Fibroblast of lung (primary cell): ENCODE measurements around the gene HHLA2.

Experiments used
- EZH2 ChIP-seq: IDR thresholded peaks from 2 replicates; pipeline ENCODE4 v1.5.1; 2012; ENCODE audit warnings: low read length, control low read depth, mild to moderate bottlenecking; ENCODE audit errors: missing control alignments
- TF ChIP-seq, protein P1 (sequence below), 2 donors: IDR thresholded peaks in 1 of 2; conservative IDR thresholded peaks in 1 of 2; 1 replicate in 1 of 2; 2 replicates in 1 of 2; pipeline ENCODE4 v1.5.1; 2011 to 2012; ENCODE audit warnings: low read length in 2 of 2, control low read depth in 1 of 2, inconsistent platforms in 1 of 2, low read depth in 1 of 2, mild to moderate bottlenecking in 1 of 2

DNA sequence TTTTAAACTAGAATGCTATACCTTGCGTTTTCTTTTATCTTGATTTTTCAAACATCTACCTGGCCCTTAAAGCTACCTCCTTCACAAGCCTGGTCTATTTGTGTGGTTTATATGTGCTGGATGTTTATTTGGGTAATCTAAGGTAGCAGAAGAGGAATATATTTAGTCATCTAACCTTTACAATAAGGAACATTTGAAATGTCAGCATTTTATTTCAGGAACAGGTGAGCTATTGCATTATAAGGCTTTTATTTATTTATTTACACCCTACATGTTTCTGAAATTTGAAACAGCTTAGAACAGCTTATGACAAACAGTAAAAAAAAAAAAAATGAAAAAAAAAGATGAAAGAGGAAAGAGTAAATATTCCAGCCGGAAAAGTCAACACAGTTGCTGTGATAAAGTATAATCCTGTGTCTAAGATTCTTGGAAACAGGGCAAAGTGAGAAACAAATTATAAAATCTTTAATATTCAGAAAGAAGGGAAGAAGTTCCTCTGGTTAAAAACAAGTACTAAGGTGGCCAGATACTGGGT, 19.5 kb downstream of the HHLA2 start:
- TF ChIP-seq, protein P1, sequence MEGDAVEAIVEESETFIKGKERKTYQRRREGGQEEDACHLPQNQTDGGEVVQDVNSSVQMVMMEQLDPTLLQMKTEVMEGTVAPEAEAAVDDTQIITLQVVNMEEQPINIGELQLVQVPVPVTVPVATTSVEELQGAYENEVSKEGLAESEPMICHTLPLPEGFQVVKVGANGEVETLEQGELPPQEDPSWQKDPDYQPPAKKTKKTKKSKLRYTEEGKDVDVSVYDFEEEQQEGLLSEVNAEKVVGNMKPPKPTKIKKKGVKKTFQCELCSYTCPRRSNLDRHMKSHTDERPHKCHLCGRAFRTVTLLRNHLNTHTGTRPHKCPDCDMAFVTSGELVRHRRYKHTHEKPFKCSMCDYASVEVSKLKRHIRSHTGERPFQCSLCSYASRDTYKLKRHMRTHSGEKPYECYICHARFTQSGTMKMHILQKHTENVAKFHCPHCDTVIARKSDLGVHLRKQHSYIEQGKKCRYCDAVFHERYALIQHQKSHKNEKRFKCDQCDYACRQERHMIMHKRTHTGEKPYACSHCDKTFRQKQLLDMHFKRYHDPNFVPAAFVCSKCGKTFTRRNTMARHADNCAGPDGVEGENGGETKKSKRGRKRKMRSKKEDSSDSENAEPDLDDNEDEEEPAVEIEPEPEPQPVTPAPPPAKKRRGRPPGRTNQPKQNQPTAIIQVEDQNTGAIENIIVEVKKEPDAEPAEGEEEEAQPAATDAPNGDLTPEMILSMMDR (conservative IDR thresholded peaks at IDR 0.05 in 1 of 2, IDR thresholded peaks at IDR 0.05 in 1 of 2; ENCODE audit: low read depth in 1 of 2, low read length in 2 of 2), result no peak
- no peak for TF ChIP-seq EZH2
